Measurements from ENCODE around the gene SLC29A2.

DNA sequence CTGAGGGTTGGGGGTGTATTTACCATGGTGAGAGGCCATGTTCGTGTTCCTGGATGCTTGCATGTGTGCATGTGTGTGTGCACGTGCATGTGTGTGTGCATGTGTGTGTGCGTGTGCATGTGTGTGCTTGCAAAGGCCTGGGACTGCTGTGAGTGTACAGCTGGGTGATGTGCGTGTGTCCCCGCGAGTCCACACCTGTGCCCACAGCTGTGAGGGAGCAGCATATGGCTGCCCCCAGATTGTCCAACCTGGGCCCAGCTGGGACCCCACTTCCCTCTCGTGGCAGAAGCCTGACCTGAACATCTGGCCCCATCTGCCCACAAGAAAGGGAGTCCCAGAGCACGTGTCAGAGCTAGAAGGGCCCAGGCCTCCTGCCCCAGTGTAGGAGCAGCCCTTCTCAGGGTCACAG lies 46.3 kb downstream of the SLC29A2 start:
- TF ChIP-seq, protein P1, sequence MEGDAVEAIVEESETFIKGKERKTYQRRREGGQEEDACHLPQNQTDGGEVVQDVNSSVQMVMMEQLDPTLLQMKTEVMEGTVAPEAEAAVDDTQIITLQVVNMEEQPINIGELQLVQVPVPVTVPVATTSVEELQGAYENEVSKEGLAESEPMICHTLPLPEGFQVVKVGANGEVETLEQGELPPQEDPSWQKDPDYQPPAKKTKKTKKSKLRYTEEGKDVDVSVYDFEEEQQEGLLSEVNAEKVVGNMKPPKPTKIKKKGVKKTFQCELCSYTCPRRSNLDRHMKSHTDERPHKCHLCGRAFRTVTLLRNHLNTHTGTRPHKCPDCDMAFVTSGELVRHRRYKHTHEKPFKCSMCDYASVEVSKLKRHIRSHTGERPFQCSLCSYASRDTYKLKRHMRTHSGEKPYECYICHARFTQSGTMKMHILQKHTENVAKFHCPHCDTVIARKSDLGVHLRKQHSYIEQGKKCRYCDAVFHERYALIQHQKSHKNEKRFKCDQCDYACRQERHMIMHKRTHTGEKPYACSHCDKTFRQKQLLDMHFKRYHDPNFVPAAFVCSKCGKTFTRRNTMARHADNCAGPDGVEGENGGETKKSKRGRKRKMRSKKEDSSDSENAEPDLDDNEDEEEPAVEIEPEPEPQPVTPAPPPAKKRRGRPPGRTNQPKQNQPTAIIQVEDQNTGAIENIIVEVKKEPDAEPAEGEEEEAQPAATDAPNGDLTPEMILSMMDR (IDR thresholded peaks at IDR 0.05): no peak
- TF ChIP-seq SP1 (CRISPR knock-in tag; conservative IDR thresholded peaks at IDR 0.05) (no peak), CREB1 (CRISPR knock-in tag; IDR thresholded peaks at IDR 0.05) (no peak)
- TF ChIP-seq, protein P2, sequence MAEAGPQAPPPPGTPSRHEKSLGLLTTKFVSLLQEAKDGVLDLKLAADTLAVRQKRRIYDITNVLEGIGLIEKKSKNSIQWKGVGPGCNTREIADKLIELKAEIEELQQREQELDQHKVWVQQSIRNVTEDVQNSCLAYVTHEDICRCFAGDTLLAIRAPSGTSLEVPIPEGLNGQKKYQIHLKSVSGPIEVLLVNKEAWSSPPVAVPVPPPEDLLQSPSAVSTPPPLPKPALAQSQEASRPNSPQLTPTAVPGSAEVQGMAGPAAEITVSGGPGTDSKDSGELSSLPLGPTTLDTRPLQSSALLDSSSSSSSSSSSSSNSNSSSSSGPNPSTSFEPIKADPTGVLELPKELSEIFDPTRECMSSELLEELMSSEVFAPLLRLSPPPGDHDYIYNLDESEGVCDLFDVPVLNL (CRISPR knock-in tag; IDR thresholded peaks at IDR 0.05; ENCODE audit: borderline replicate concordance, low read depth): no peak
- TF ChIP-seq, protein P3, sequence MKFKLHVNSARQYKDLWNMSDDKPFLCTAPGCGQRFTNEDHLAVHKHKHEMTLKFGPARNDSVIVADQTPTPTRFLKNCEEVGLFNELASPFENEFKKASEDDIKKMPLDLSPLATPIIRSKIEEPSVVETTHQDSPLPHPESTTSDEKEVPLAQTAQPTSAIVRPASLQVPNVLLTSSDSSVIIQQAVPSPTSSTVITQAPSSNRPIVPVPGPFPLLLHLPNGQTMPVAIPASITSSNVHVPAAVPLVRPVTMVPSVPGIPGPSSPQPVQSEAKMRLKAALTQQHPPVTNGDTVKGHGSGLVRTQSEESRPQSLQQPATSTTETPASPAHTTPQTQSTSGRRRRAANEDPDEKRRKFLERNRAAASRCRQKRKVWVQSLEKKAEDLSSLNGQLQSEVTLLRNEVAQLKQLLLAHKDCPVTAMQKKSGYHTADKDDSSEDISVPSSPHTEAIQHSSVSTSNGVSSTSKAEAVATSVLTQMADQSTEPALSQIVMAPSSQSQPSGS (CRISPR knock-in tag; IDR thresholded peaks at IDR 0.05; ENCODE audit: borderline replicate concordance, low read depth): no peak
- TF ChIP-seq, protein P4, sequence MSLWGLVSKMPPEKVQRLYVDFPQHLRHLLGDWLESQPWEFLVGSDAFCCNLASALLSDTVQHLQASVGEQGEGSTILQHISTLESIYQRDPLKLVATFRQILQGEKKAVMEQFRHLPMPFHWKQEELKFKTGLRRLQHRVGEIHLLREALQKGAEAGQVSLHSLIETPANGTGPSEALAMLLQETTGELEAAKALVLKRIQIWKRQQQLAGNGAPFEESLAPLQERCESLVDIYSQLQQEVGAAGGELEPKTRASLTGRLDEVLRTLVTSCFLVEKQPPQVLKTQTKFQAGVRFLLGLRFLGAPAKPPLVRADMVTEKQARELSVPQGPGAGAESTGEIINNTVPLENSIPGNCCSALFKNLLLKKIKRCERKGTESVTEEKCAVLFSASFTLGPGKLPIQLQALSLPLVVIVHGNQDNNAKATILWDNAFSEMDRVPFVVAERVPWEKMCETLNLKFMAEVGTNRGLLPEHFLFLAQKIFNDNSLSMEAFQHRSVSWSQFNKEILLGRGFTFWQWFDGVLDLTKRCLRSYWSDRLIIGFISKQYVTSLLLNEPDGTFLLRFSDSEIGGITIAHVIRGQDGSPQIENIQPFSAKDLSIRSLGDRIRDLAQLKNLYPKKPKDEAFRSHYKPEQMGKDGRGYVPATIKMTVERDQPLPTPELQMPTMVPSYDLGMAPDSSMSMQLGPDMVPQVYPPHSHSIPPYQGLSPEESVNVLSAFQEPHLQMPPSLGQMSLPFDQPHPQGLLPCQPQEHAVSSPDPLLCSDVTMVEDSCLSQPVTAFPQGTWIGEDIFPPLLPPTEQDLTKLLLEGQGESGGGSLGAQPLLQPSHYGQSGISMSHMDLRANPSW (CRISPR knock-in tag; conservative IDR thresholded peaks at IDR 0.05; ENCODE audit: low read depth): no peak
- TF ChIP-seq, protein P5, sequence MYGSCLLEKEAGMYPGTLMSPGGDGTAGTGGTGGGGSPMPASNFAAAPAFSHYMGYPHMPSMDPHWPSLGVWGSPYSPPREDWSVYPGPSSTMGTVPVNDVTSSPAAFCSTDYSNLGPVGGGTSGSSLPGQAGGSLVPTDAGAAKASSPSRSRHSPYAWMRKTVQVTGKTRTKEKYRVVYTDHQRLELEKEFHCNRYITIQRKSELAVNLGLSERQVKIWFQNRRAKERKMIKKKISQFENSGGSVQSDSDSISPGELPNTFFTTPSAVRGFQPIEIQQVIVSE (CRISPR knock-in tag; IDR thresholded peaks at IDR 0.05; ENCODE audit: borderline replicate concordance): no peak

Measured in WTC11 (cell line).